Activated naive CD8-positive, alpha-beta T cell (primary cell): ENCODE results near the gene CDC27.
"Not testable (repeated sequence)": the region's sequence is repeated elsewhere in the genome, so short reads cannot be mapped to it uniquely, and the experiment has no call there.

Experiments
- H3K27ac Mint-ChIP-seq: one replicate; pipeline ENCODE4 v1.8.0; 2021; ENCODE audit warnings: mixed read lengths
- H3K27me3 Mint-ChIP-seq: one replicate; pipeline ENCODE4 v1.8.0; 2021; ENCODE audit warnings: mixed read lengths
- H3K36me3 Mint-ChIP-seq: one replicate; pipeline ENCODE4 v1.8.0; 2021; ENCODE audit warnings: mixed read lengths
- H3K4me1 Mint-ChIP-seq: one replicate; pipeline ENCODE4 v1.8.0; 2021; ENCODE audit warnings: low read depth, mixed read lengths
- H3K4me3 Mint-ChIP-seq: one replicate; pipeline ENCODE4 v1.8.0; 2021; ENCODE audit warnings: mild to moderate bottlenecking, mixed read lengths
- H3K9me3 Mint-ChIP-seq: one replicate; pipeline ENCODE4 v1.8.0; 2021; ENCODE audit warnings: low read depth, mixed read lengths

The CDC27 gene

GRCh38 chr17:47189732-47190237 is 690 bp upstream of the CDC27 start:
- peak overlapping the region; percentile 88 for H3K27ac Mint-ChIP-seq
- H3K27me3 Mint-ChIP-seq, result no peaks in the 10 kb centered on the region
- H3K4me1 Mint-ChIP-seq, result peaks cover 34% of the 10 kb centered on the region
- peak overlapping the region; percentile 95 for H3K4me3 Mint-ChIP-seq
- peaks cover 4% of the 10 kb centered on the region for H3K36me3 Mint-ChIP-seq
- no peaks in the 10 kb centered on the region for H3K9me3 Mint-ChIP-seq

- H3K27ac Mint-ChIP-seq, result peak overlapping the region; percentile 88
- no peaks in the 10 kb centered on the region for H3K27me3 Mint-ChIP-seq
- H3K4me1 Mint-ChIP-seq, result peaks cover 49% of the 10 kb centered on the region
- no peaks in the 10 kb centered on the region for H3K9me3 Mint-ChIP-seq
- peak overlapping the region; percentile 95 for H3K4me3 Mint-ChIP-seq
- H3K36me3 Mint-ChIP-seq, result peaks cover 4% of the 10 kb centered on the region
These were observed 722 bp downstream of the CDC27 start for GRCh38 chr17:47188271-47188875.

- Mint-ChIP-seq H3K4me1 (peaks cover 63% of the 10 kb centered on the region), H3K27ac (no peak overlapping the region), H3K9me3 (no peaks in the 10 kb centered on the region), H3K36me3 (peaks cover 9% of the 10 kb centered on the region), H3K27me3 (no peaks in the 10 kb centered on the region), H3K4me3 (no peak overlapping the region)
These were observed 4.4 kb downstream of the CDC27 start for GRCh38 chr17:47184681-47185080.

GRCh38 chr17:47180988-47181387 is 8.1 kb downstream of the CDC27 start:
- Mint-ChIP-seq H3K4me1 (peaks cover 59% of the 10 kb centered on the region), H3K36me3 (peaks cover 12% of the 10 kb centered on the region)
- not testable (repeated sequence) for H3K9me3 Mint-ChIP-seq, H3K4me3 Mint-ChIP-seq, H3K27me3 Mint-ChIP-seq, H3K27ac Mint-ChIP-seq

- no peak overlapping the region for H3K27ac Mint-ChIP-seq
- peaks cover 11% of the 10 kb centered on the region for H3K36me3 Mint-ChIP-seq
- H3K9me3 Mint-ChIP-seq, result no peaks in the 10 kb centered on the region
- H3K27me3 Mint-ChIP-seq, result no peaks in the 10 kb centered on the region
- peaks cover 59% of the 10 kb centered on the region for H3K4me1 Mint-ChIP-seq
- no peak overlapping the region for H3K4me3 Mint-ChIP-seq
These were observed 8.8 kb downstream of the CDC27 start for GRCh38 chr17:47180337-47180736.

GRCh38 chr17:47179141-47179540 is 10.0 kb downstream of the CDC27 start:
- Mint-ChIP-seq H3K9me3 (no peaks in the 10 kb centered on the region), H3K4me1 (peaks cover 59% of the 10 kb centered on the region), H3K27me3 (no peaks in the 10 kb centered on the region), H3K36me3 (peaks cover 11% of the 10 kb centered on the region), H3K27ac (no peak overlapping the region), H3K4me3 (no peak overlapping the region)

- Mint-ChIP-seq H3K4me3 (no peak overlapping the region), H3K36me3 (peaks cover 11% of the 10 kb centered on the region), H3K9me3 (no peaks in the 10 kb centered on the region), H3K27me3 (no peaks in the 10 kb centered on the region), H3K4me1 (peaks cover 49% of the 10 kb centered on the region), H3K27ac (no peak overlapping the region)
These were observed 11.8 kb downstream of the CDC27 start for GRCh38 chr17:47177261-47177660.

GRCh38 chr17:47176389-47176826 is 12.7 kb downstream of the CDC27 start:
- H3K9me3 Mint-ChIP-seq, result no peaks in the 10 kb centered on the region
- H3K27me3 Mint-ChIP-seq, result no peaks in the 10 kb centered on the region
- H3K27ac Mint-ChIP-seq, result peak overlapping the region; percentile 43
- peaks cover 42% of the 10 kb centered on the region for H3K4me1 Mint-ChIP-seq
- no peak overlapping the region for H3K4me3 Mint-ChIP-seq
- H3K36me3 Mint-ChIP-seq, result peaks cover 11% of the 10 kb centered on the region

- H3K4me1 Mint-ChIP-seq, result peaks cover 43% of the 10 kb centered on the region
- not testable (repeated sequence) for H3K36me3 Mint-ChIP-seq, H3K4me3 Mint-ChIP-seq, H3K27me3 Mint-ChIP-seq, H3K9me3 Mint-ChIP-seq, H3K27ac Mint-ChIP-seq
These were observed 14.3 kb downstream of the CDC27 start for GRCh38 chr17:47174823-47175222.

- H3K4me1 Mint-ChIP-seq, result peaks cover 40% of the 10 kb centered on the region
- no peak overlapping the region for H3K27ac Mint-ChIP-seq
- H3K9me3 Mint-ChIP-seq, result no peaks in the 10 kb centered on the region
- no peaks in the 10 kb centered on the region for H3K27me3 Mint-ChIP-seq
- H3K36me3 Mint-ChIP-seq, result peaks cover 6% of the 10 kb centered on the region
- H3K4me3 Mint-ChIP-seq, result no peak overlapping the region
These were observed 16.2 kb downstream of the CDC27 start for GRCh38 chr17:47172696-47173565.

- Mint-ChIP-seq H3K27ac (no peak overlapping the region), H3K4me3 (no peak overlapping the region), H3K27me3 (no peaks in the 10 kb centered on the region), H3K9me3 (no peaks in the 10 kb centered on the region), H3K4me1 (peaks cover 25% of the 10 kb centered on the region), H3K36me3 (peaks cover 4% of the 10 kb centered on the region)
These were observed 18.4 kb downstream of the CDC27 start for GRCh38 chr17:47170710-47171109.

GRCh38 chr17:47168896-47169295 is 20.2 kb downstream of the CDC27 start:
- H3K27me3 Mint-ChIP-seq, H3K36me3 Mint-ChIP-seq, H3K4me3 Mint-ChIP-seq, H3K9me3 Mint-ChIP-seq, H3K27ac Mint-ChIP-seq: not testable (repeated sequence)
- peaks cover 15% of the 10 kb centered on the region for H3K4me1 Mint-ChIP-seq

GRCh38 chr17:47166854-47167253 is 22.2 kb downstream of the CDC27 start:
- H3K9me3 Mint-ChIP-seq, H3K36me3 Mint-ChIP-seq, H3K27me3 Mint-ChIP-seq, H3K27ac Mint-ChIP-seq, H3K4me3 Mint-ChIP-seq: not testable (repeated sequence)
- peaks cover 26% of the 10 kb centered on the region for H3K4me1 Mint-ChIP-seq

- peaks cover 19% of the 10 kb centered on the region for H3K4me1 Mint-ChIP-seq
- H3K9me3 Mint-ChIP-seq, result no peaks in the 10 kb centered on the region
- H3K36me3 Mint-ChIP-seq, result peaks cover 8% of the 10 kb centered on the region
- no peak overlapping the region for H3K4me3 Mint-ChIP-seq
- no peaks in the 10 kb centered on the region for H3K27me3 Mint-ChIP-seq
- no peak overlapping the region for H3K27ac Mint-ChIP-seq
These were observed 24.0 kb downstream of the CDC27 start for GRCh38 chr17:47165137-47165536.

GRCh38 chr17:47164263-47164662 is 24.8 kb downstream of the CDC27 start:
- H3K27ac Mint-ChIP-seq, result no peak overlapping the region
- H3K36me3 Mint-ChIP-seq, result peaks cover 8% of the 10 kb centered on the region
- H3K9me3 Mint-ChIP-seq, result no peaks in the 10 kb centered on the region
- peaks cover 19% of the 10 kb centered on the region for H3K4me1 Mint-ChIP-seq
- H3K4me3 Mint-ChIP-seq, result no peak overlapping the region
- no peaks in the 10 kb centered on the region for H3K27me3 Mint-ChIP-seq
